ENCODE data around the gene SRCAP.

Gene SRCAP

DNA sequence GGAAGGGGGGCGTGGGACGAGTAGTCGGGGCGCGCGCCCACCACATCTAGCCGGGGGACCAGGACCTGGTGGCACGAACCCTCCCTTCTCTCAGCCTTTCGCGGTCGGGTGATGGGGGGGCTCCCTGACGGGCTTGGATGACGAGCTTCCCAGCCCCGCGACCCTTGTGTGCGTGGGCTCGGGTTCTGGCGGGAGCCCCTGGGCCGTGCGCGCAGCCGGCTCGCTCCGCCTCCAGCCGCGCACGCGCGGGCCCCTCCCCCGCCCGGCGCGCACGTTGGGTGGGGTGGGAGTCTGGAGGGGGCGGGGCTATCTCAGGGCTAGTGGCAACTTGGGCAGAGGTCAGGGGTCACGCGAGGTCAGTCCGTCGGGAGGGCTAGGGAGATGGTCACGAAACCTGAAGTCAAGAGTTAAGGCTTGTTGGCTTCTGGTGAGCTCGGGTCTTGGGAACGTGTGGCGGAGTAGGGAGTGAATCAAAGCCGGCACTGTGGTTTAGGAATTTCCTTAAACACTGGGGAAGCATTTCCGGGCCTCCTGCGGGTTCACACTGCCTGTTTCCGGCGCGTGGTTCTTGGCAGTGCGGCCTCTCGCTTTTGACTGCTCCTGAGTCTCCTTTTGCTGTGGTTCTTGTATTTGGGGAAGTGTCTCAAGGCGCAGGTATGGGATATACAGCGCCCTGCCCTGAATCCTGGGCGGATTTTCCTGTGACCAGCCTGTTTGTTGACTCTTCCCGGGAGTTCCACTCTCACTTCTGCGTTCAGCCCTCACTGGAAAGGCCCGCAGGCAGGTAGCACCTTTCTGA is at the start of gene SRCAP:
TSS of gene SRCAP (plus strand) at position 356 of the 799 bp plus-strand sequence. CDS start 1,654 bp downstream, outside the sequence.
- TF ChIP-seq GATA3 (IDR thresholded peaks at IDR 0.05; ENCODE audit: low read depth, low read length) (no peak), GATA2 (IDR thresholded peaks at IDR 0.05; ENCODE audit: low read depth, low read length) (no peak)

DNA sequence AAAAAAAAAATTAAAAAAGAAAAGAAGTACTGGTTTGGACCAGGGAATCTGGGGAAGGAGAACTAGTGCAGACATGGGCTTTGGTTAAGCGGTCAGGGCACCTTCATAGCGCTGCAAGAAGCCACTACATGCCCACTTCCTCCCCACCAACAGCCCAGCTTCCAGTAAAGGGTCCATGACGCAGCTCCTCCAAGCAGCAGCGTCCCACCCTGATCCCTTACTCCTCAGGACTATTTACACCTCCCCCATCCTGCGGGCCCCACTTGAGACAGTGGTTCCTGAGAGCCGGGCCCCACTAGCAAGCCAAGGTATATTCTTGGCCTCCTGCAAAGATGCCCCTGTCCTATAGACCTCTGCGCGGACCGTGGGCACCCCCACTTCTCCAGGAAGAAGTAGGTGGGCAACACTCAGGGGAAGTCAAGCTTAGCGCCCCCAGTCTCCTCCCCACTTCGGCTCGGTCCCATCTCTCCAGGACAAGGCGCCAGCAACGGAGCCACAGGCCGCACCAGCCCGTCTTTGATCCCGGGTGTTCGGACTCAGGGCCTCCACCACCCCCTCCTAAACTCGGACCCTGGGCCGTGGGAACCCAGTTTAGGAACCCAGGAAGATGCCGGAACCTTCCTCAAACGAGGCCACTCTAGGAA is 49.1 kb upstream of the SRCAP start:
- TF ChIP-seq GATA2 (IDR thresholded peaks at IDR 0.05; ENCODE audit: low read depth, low read length) = no peak
- TF ChIP-seq GATA3 (IDR thresholded peaks at IDR 0.05; ENCODE audit: low read depth, low read length) = no peak

DNA sequence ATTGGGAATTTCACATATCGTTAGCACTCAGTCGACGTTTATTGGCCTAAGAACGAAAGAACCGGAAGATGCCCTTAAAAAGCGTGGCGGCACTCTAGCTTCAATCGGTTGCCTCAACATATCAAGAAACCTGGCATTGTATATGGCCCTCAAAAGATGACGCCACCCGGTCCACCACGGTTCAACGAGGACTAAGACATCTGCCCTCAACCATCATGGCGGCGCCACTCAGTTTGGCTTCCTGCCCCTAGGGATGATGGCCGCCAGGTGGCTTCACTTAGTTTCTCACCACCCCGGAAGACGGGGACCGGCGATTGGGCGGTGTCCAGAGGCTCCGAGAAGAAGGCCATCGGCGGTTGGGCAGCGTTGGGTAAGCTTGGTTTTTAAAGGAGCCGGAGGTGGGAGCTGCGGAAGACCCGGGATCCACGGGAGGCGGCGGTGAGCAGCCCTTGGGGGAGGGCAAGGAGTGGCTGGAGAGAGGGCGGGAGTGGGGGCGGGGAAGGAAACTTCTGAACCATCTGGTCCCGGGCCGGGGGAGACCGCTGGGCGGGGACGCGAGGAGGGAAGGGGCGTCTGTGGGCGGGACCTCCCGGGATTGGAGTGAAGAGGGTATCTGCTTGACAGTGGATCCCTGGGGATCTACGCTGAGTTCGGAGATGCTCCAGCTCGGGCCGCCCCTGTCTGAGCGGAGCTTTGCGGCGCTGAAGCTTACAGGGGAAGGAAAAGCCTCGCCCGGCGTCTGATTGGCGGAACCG is 48.4 kb upstream of the SRCAP start, which contains the start of gene PRR14:
TSS of gene PRR14 (plus strand) at position 592 of the 755 bp plus-strand sequence. CDS start 686 bp downstream, outside the sequence.
- no peak for TF ChIP-seq GATA2 (IDR thresholded peaks at IDR 0.05; ENCODE audit: low read depth, low read length)

GRCh38 chr16:30651124-30652004 is 47.6 kb upstream of the SRCAP start:
- TF ChIP-seq GATA2 (IDR thresholded peaks at IDR 0.05; ENCODE audit: low read depth, low read length) (no peak), GATA3 (IDR thresholded peaks at IDR 0.05; ENCODE audit: low read depth, low read length) (no peak)

DNA sequence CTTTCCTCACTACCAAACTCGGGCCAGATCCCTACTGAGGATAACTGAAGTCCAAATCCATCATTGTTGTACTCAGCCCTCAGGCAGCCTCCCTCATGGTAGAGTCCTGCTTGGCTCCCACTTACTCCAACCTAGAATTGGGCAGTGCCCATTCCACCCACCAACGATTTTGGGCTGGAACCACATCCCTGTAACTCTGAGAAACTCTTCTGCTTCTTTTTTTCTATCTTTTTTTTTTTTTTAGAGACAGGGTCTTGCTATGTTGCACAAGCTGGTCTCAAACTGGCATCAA is 47.0 kb upstream of the SRCAP start:
- TF ChIP-seq GATA2 (IDR thresholded peaks at IDR 0.05; ENCODE audit: low read depth, low read length) (no peak), GATA3 (IDR thresholded peaks at IDR 0.05; ENCODE audit: low read depth, low read length) (no peak)

GRCh38 chr16:30652718-30653117 is 46.3 kb upstream of the SRCAP start:
- TF ChIP-seq GATA2 (IDR thresholded peaks at IDR 0.05; ENCODE audit: low read depth, low read length) (no peak), GATA3 (IDR thresholded peaks at IDR 0.05; ENCODE audit: low read depth, low read length) (no peak)

DNA sequence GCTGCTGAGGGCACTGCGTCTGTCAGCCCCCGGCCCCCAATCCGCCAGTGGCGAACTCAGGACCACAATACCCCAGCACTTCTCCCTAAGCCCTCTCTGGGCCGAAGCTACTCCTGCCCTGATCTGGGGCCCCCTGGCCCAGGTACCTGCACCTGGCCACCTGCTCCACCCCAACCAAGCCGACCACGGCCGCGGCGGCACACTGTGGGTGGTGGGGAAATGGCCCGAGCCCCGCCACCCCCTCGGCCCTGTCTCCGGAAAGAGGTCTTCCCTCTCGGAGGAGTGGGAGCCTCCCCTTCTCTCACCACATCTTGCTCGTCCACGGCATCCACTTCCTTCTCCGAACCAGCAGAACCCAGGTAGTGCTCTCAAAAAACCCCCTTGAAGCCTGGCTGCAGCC is 44.1 kb upstream of the SRCAP start:
- TF ChIP-seq GATA2 (IDR thresholded peaks at IDR 0.05; ENCODE audit: low read depth, low read length) = no peak
- no peak for TF ChIP-seq GATA3 (IDR thresholded peaks at IDR 0.05; ENCODE audit: low read depth, low read length)

- TF ChIP-seq GATA2 (IDR thresholded peaks at IDR 0.05; ENCODE audit: low read depth, low read length) (no peak), GATA3 (IDR thresholded peaks at IDR 0.05; ENCODE audit: low read depth, low read length) (no peak)
Observed at GRCh38 chr16:30655815-30656347, 43.1 kb upstream of the SRCAP start.

GRCh38 chr16:30656388-30656787 is 42.6 kb upstream of the SRCAP start:
- TF ChIP-seq GATA2 (IDR thresholded peaks at IDR 0.05; ENCODE audit: low read depth, low read length) (no peak), GATA3 (IDR thresholded peaks at IDR 0.05; ENCODE audit: low read depth, low read length) (no peak)

DNA sequence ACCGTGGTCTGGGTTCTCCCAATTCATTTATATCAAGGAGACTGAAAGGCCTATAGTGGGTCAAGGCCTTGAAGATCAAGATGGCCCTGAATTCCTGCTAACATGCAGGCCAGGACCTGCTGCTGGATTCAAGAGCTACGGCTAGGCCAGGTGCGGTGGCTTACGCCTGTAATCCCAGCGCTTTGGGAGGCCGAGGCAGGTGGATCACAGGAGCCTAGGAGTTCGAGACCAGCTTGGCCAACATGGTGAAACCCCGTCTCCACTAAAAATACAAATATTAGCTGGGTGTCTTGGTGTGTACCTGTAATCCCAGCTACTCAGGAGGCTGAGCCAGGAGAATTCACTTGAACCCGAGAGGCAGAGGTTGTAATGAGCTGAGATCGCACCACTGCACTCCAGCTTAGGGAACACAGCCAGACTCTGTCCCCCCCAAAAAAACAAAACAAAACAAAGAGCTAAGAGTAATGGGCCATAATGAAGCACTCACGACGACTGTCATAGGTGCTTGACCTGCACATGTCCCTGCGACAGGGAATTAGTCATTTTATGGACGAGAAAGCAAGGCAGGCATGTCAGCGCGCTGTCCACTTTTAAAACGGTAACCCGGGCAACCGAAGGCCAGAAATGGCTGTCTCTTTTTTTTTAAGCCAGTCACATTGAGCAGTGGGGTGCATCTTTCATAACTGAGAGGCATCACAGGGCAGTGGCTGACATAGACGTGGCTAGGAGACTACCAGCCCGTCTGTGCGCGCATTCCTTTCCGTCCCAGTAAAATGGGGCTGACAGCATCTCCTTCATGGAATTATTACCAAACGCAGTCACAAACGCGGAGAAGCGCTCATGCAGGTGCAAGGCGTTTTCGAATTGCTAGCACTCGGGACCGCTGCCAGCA is 41.8 kb upstream of the SRCAP start:
- TF ChIP-seq GATA3 (IDR thresholded peaks at IDR 0.05; ENCODE audit: low read depth, low read length) (no peak), GATA2 (IDR thresholded peaks at IDR 0.05; ENCODE audit: low read depth, low read length) (no peak)

- TF ChIP-seq GATA2 (IDR thresholded peaks at IDR 0.05; ENCODE audit: low read depth, low read length) (no peak; the same call in 1 of the 2 replicates), GATA3 (IDR thresholded peaks at IDR 0.05; ENCODE audit: low read depth, low read length) (no peak)
Observed at GRCh38 chr16:30657866-30658730, 40.9 kb upstream of the SRCAP start, which contains the start of gene FBRS. TSS of gene FBRS (plus strand) at chr16:30658431. CDS start at chr16:30659519, 1,088 bp downstream.

Data from SH-SY5Y (cell line).